ENCODE data around the gene CXCL12. TPM values are rescaled to one million over a fixed set of nuclear protein-coding genes. Genes with fewer than 3 reads are reported as not detected.

Gene CXCL12
- total RNA-seq, 1 donor from 2014 or later: 153 TPM

DNA sequence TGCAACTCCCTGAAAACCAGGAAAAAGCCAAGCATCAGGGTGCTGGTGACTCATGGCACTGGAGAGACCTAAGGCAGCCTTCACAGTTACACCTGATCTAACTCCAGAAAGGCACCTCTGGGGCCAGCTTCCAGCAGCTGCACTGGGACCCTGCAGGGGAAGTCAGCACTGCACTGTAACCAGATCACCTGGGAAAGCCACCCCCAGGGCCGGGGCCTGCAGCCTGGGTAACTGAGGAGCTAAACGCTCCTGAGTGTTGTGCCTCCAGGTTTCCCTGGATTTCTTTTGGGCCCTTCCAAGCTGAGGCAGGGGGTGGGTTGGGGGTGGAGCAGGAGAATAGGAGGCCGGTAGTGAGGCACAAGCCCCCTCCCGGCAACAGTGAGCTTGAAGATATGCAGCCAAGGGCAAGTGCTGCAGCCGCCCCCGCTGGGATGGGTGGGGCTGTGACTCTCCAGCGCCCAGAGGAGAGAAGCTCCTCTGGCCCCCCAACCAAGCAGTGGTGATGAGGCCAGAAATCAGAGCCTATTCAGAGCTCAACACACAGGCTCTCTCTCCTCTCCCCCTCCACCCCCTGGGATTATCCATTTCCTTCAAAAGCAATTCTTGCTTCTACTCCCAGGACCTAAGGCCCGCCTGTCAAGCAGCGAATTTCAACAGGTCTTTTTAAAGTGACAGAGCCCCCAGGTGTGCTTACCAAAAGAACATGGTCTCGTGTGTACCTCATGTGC lies 2.6 kb downstream of the CXCL12 start:
- H3K9me3 Mint-ChIP-seq (ENCODE audit: unreplicated experiment): no peaks in the 10 kb centered on the region
- peaks cover 36% of the 10 kb centered on the region for H3K36me3 Mint-ChIP-seq (ENCODE audit: unreplicated experiment)
- H3K27ac Mint-ChIP-seq (ENCODE audit: unreplicated experiment): no peak overlapping the region
- peak overlapping the region; percentile 80 for H3K4me3 Mint-ChIP-seq (ENCODE audit: unreplicated experiment)
- DNase-seq (ENCODE audit: extremely low spot score, unreplicated experiment): peak; percentile 81
- H3K27me3 Mint-ChIP-seq (ENCODE audit: unreplicated experiment): peaks cover 6% of the 10 kb centered on the region
- TF ChIP-seq, protein P1, sequence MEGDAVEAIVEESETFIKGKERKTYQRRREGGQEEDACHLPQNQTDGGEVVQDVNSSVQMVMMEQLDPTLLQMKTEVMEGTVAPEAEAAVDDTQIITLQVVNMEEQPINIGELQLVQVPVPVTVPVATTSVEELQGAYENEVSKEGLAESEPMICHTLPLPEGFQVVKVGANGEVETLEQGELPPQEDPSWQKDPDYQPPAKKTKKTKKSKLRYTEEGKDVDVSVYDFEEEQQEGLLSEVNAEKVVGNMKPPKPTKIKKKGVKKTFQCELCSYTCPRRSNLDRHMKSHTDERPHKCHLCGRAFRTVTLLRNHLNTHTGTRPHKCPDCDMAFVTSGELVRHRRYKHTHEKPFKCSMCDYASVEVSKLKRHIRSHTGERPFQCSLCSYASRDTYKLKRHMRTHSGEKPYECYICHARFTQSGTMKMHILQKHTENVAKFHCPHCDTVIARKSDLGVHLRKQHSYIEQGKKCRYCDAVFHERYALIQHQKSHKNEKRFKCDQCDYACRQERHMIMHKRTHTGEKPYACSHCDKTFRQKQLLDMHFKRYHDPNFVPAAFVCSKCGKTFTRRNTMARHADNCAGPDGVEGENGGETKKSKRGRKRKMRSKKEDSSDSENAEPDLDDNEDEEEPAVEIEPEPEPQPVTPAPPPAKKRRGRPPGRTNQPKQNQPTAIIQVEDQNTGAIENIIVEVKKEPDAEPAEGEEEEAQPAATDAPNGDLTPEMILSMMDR (IDR thresholded peaks at IDR 0.05): no peak
- H3K4me1 Mint-ChIP-seq (ENCODE audit: unreplicated experiment): peaks cover 38% of the 10 kb centered on the region

DNA sequence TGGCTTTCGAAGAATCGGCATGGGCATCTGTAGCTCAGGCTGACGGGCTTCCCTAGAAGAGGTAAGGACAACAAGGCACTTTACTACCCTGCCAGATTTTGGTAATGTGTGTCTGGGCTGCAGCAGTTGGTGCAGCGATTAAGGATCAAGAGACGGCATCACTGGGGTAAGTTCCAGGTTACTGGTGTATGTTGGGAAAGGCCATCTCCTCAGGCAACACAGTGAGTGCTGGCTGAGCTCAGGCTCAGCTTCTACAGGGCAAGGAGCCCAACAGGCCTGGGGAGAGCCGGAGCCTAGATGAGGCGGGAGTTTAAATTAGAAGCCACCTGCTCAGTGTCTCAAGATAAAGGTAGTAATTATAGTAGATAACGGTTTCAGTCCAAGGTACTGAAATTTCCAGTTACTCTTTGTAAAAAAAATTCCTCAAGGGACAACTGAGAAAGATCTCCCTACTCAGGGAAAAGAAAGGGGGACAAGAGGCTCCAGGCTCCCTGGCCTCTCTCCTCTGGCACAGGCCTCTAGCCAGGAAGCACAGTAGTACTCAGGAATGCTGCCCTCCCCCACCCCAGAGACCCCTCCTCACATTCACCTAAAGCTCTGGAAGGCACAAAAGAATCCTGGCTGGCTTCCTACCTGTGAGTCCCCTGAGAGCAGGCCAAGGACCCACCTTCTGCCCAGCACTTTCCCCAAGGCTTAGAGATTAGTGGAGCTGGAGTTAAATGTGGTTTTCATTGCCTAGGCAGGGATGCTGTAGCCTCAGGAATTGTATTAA lies 3.9 kb downstream of the CXCL12 start:
- Mint-ChIP-seq H3K4me3 (ENCODE audit: unreplicated experiment) (no peak overlapping the region), H3K4me1 (ENCODE audit: unreplicated experiment) (peaks cover 34% of the 10 kb centered on the region), H3K36me3 (ENCODE audit: unreplicated experiment) (peaks cover 43% of the 10 kb centered on the region), H3K9me3 (ENCODE audit: unreplicated experiment) (no peaks in the 10 kb centered on the region), H3K27me3 (ENCODE audit: unreplicated experiment) (peaks cover 6% of the 10 kb centered on the region), H3K27ac (ENCODE audit: unreplicated experiment) (no peak overlapping the region)
- TF ChIP-seq, protein P1 (IDR thresholded peaks at IDR 0.05): no peak
- no peak for DNase-seq (ENCODE audit: extremely low spot score, unreplicated experiment)

DNA sequence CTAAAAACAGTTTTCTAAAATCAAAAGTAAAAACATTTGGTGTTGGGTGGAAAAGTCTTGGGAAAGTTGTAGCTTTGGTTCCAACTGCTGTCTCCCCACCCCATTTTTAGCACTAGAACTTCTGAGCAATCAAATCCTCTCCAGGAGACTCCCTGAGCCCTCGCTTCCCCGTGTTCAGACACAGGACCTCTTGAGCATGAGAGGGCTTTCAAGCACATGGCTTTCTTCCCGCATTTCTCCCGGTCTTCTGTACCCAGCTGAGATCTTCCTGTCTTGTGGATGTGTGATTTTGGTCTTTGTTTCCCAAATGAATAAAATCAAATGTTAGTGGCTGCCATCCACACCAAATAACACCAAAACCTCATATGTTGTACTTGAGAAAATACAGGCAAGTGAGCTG lies 5.0 kb downstream of the CXCL12 start:
- H3K27me3 Mint-ChIP-seq (ENCODE audit: unreplicated experiment): peaks cover 3% of the 10 kb centered on the region
- H3K9me3 Mint-ChIP-seq (ENCODE audit: unreplicated experiment): no peaks in the 10 kb centered on the region

DNA sequence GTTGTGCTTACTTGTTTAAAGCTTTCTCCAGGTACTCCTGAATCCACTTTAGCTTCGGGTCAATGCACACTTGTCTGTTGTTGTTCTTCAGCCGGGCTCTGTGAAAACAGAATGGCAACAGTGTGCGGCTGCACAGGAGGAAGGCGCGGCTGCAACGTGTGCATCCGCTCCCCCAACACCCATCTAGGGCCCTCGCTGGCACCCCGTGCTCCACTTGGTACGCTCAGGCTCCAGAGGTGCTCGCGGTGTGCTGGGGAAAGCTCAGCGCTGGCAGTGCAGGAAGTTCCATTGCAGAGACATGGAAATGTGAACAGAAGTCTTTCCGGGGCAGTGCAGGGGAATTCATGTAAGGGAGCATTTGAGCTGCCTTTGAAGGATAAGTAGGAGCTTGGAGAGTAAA lies 6.3 kb downstream of the CXCL12 start:
- TF ChIP-seq, protein P1 (IDR thresholded peaks at IDR 0.05): no peak
- Mint-ChIP-seq H3K36me3 (ENCODE audit: unreplicated experiment) (peaks cover 53% of the 10 kb centered on the region), H3K4me3 (ENCODE audit: unreplicated experiment) (no peak overlapping the region), H3K4me1 (ENCODE audit: unreplicated experiment) (peaks cover 25% of the 10 kb centered on the region), H3K9me3 (ENCODE audit: unreplicated experiment) (no peaks in the 10 kb centered on the region), H3K27ac (ENCODE audit: unreplicated experiment) (no peak overlapping the region), H3K27me3 (ENCODE audit: unreplicated experiment) (peaks cover 3% of the 10 kb centered on the region)
- no peak for DNase-seq (ENCODE audit: extremely low spot score, unreplicated experiment)

More for the DNA sequence above, 5.0 kb downstream of the CXCL12 start:
- H3K36me3 Mint-ChIP-seq (ENCODE audit: unreplicated experiment): peaks cover 48% of the 10 kb centered on the region
- no peak for DNase-seq (ENCODE audit: extremely low spot score, unreplicated experiment)
- H3K27ac Mint-ChIP-seq (ENCODE audit: unreplicated experiment): no peak overlapping the region
- TF ChIP-seq, protein P1 (IDR thresholded peaks at IDR 0.05): no peak
- peaks cover 29% of the 10 kb centered on the region for H3K4me1 Mint-ChIP-seq (ENCODE audit: unreplicated experiment)
- no peak overlapping the region for H3K4me3 Mint-ChIP-seq (ENCODE audit: unreplicated experiment)

DNA sequence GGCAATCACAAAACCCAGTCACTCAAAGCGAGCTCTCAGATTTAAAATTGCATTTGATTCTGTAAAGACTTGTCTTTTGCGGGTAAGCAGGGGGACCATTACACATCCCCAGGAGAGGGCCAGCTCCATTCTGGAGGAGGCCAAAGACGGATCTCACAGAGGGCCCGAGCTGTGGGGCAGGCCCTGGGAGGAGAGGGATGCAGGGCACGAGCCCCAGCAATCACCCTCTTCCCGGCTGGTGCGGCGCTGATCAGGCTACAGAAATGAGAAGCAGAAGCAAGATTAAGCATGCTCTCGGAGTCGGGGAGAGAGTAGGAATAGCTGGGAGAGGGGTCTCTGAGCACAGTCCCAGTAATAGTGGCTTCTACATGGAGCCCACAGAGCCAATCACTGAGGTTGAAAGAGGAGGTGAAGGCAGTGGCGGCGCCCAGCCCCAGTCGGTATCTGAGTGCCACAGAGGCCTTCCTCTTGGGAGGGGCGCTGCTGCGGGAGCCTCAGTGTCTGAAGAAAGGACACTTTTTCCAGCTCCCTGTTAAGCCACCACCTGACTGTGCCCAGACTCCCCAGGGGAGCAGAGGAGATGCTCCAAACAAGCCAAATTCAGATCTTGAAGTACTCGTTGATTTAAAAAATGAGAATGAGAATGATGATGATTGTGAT lies 7.1 kb downstream of the CXCL12 start:
- Mint-ChIP-seq H3K9me3 (ENCODE audit: unreplicated experiment) (no peaks in the 10 kb centered on the region), H3K27me3 (ENCODE audit: unreplicated experiment) (no peaks in the 10 kb centered on the region), H3K27ac (ENCODE audit: unreplicated experiment) (no peak overlapping the region), H3K36me3 (ENCODE audit: unreplicated experiment) (peaks cover 55% of the 10 kb centered on the region), H3K4me3 (ENCODE audit: unreplicated experiment) (no peak overlapping the region), H3K4me1 (ENCODE audit: unreplicated experiment) (peaks cover 16% of the 10 kb centered on the region)
- no peak for DNase-seq (ENCODE audit: extremely low spot score, unreplicated experiment)
- TF ChIP-seq, protein P1 (IDR thresholded peaks at IDR 0.05): no peak
